GM12872 (cell line): ENCODE data around the gene FHIT.

ENCODE experiments used
- TF ChIP-seq, protein P1 (sequence below): IDR thresholded peaks from 3 replicates; pipeline ENCODE4 v1.5.1; 2011; ENCODE audit warnings: low read depth, mild to moderate bottlenecking, low read length, moderate library complexity; ENCODE audit not compliant: insufficient read depth

FHIT gene

DNA sequence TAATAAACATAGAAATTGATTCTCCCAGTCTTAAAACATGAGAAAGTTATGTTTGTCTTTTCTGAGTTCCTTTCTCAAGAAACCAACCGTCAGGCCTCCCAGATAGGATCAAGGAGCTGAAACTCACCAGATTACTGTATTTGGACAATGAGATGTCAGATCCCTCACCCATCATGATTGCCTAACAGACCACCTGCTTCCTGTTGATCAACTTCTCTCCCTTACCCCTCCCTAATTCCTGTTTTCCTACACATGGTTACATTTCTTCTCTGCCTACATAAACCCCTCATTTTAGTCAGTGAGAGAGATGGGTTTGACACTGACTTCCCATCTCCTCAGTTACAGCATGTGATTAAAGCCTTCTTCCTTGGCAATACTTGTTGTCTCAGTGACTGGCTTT lies 917.5 kb downstream of the FHIT start:
- TF ChIP-seq, protein P1, sequence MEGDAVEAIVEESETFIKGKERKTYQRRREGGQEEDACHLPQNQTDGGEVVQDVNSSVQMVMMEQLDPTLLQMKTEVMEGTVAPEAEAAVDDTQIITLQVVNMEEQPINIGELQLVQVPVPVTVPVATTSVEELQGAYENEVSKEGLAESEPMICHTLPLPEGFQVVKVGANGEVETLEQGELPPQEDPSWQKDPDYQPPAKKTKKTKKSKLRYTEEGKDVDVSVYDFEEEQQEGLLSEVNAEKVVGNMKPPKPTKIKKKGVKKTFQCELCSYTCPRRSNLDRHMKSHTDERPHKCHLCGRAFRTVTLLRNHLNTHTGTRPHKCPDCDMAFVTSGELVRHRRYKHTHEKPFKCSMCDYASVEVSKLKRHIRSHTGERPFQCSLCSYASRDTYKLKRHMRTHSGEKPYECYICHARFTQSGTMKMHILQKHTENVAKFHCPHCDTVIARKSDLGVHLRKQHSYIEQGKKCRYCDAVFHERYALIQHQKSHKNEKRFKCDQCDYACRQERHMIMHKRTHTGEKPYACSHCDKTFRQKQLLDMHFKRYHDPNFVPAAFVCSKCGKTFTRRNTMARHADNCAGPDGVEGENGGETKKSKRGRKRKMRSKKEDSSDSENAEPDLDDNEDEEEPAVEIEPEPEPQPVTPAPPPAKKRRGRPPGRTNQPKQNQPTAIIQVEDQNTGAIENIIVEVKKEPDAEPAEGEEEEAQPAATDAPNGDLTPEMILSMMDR, result no peak

GRCh38 chr3:60330107-60330506 lies 921.1 kb downstream of the FHIT start:
- TF ChIP-seq, protein P1, result no peak

DNA sequence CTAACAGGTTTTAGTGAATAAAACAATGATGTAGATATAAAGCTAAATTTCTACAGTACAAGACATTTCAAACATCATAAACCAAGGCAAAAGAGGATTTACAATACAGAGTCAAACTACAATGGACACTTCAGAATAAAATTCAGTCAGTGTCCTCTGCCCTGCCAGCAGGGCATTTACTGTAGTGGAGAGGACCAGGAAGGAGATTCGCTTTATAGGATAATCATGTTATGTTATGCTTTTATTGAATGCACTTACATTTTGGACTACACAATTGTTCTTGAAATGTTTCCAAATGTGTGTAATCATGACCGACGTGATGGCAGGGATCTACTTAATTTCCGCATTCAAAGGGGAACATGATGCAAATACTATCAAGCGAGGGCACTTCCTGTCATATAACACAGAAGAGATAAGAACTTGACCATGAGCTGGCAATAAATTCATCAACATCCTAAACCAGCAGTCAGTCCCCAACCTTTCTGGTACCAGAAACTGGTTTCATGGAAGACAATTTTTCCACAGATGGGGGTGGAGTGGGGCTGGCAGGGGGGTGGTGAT lies 925.6 kb downstream of the FHIT start:
- TF ChIP-seq, protein P1, result no peak

GRCh38 chr3:60323651-60324050 lies 927.6 kb downstream of the FHIT start:
- TF ChIP-seq, protein P1, result no peak

DNA sequence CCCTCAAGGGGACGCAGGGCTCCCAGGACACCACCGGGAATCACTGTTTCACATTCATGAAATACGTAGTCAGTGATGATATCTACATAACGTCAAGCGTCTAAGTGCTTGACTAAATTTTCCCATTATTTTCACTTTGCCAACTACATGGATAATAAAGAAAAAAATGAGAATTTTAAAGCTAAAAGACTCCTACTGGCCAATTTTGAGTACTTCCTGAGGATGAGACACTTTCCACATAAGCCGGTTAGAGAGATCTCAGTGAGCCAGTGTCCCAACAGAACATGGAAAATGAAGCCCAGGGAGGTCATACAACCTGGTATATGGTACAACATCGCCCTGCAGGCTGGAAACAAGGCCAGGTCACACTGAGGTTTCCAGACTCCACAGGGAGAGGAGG lies 928.1 kb downstream of the FHIT start:
- TF ChIP-seq, protein P1, result no peak

GRCh38 chr3:60322298-60322856 lies 928.9 kb downstream of the FHIT start:
- TF ChIP-seq, protein P1, result no peak

GRCh38 chr3:60319179-60319858 lies 931.9 kb downstream of the FHIT start:
- TF ChIP-seq, protein P1, result no peak
